GM19324 (cell line): ENCODE results near the gene ERFE.

Experiments
- ATAC-seq: cut with Tn5 transposase; IDR thresholded peaks from one replicate; pipeline ENCODE4 v1.9.1; 2021; ENCODE audit warnings: mild to moderate bottlenecking, moderate library complexity; ENCODE audit not compliant: unreplicated experiment, low FRiP score

The ERFE gene

GRCh38 chr2:238202326-238203093 is 43.7 kb downstream of the ERFE start:
- no peak for ATAC-seq

DNA sequence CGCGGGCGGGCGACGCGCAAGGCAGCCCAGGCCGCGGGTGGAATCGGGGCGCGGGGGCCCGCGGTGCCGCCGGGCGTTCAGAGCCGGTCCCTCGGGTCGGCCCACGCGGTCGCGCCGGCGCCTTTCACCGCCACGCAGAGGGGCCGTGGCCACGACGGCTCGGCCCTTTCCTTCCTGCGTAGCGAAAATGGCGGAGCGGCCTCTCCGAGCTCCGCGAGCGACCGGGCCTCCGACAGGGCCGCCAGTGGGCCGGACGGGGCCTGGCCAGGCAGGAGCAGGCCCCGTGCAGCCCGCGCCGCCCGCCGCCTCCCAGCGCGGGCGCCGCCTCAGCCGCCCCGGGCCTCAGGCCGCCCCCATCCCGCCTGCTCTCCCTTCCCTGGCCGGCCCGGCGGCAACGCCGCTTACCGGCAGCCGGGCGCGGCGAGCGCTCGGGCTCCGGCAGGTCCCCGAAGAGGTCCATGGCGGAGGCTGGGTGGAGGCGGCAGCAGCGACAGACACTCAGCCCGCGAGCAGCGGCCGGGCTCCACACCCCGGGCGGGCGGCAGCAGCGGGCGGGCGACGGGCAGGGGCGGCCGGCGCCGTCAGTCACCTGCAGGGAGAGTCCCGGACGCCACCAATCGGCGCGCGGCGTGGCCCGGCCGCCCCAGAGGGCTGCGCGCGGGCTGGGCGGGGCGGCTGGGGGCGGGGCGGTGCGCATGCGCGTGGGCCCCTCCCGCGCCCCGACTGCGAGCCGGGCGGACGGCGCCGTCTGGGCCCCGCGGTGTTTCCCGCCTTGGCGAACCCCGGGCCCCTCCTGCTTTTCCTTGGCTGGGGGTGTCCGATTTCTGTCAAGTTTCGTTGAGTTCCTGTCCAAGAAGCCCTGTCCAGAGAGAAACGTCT is 44.6 kb downstream of the ERFE start, which contains the start of gene ILKAP:
Gene ILKAP, minus strand, starts transcription at position 602 of the 879 bp plus-strand sequence. Its CDS starts 142 bp downstream, at position 460.
- peak; percentile 98 for ATAC-seq

DNA sequence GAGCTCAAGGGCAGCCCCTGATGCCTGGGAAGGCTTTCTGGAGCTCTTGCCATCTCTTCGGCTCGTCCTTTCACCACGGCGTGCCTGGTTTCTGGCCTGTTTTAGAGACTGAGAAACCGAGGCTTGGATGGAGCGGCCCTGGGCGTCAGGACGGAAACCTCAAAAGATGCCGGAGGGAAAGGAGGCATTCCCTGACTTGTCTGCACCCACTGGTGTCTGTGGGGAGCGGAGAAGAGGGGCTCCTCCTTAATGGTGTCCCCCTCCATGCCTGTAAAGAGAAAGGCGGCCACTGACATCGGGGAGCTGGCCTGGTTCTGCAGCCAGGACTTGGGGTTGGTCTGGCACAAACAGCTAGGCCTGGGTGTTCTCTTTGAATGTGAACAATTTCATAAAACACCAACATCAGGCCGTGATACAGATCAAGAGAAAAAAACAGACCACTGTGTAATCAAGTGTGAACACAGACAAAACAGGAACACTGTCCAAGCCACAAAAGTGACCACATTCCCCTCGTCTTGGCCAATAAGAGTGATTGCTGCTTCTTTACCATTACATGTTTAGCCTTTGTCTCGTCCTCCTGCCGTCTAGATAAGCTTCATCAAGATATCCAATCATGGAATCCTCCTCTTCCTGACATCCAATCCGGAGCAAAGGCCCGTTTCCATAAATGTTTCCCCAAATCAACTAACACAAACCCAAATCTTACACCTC is 45.4 kb downstream of the ERFE start:
- ATAC-seq = no peak

GRCh38 chr2:238207006-238207405 is 48.2 kb downstream of the ERFE start:
- ATAC-seq = no peak

GRCh38 chr2:238216651-238217184 is 57.9 kb downstream of the ERFE start:
- ATAC-seq = no peak
